Ovary (tissue), 9 donors: Measurements from ENCODE around the gene RASA3. TPM values are rescaled to one million over a fixed set of nuclear protein-coding genes. Genes with fewer than 3 reads are reported as not detected.
A peak's percentile ranks its signal among the peaks of the same experiment; 100 is the strongest.

Experiments
- DNase-seq, 5 donors: peaks; one replicate each; pipeline ENCODE4 v3.0.0-alpha.2; 2019 to 2020
- H3K27ac ChIP-seq, 2 donors: fragments of 200-600 bp; one replicate each; pipeline versions ENCODE4 v1.5.1 to v1.8.0; 2019 to 2022
- H3K27me3 ChIP-seq: fragments of 200-600 bp; one replicate; pipeline ENCODE4 v1.8.0; 2022
- H3K36me3 ChIP-seq: fragments of 200-600 bp; sonication (generic); one replicate; pipeline ENCODE4 v1.5.1; 2019
- H3K4me1 ChIP-seq: one replicate; pipeline ENCODE4 v1.8.1; 2013; ENCODE audit warnings: mild to moderate bottlenecking, moderate library complexity; ENCODE audit not compliant: insufficient read depth
- H3K4me3 ChIP-seq: fragments of 200-600 bp; sonication (generic); one replicate; pipeline ENCODE4 v1.5.1; 2017
- H3K9me3 ChIP-seq, 2 donors: fragments of 200-600 bp in 1 of 2; sonication (generic) in 1 of 2; one replicate each; pipeline versions ENCODE4 v1.5.1 to v1.8.1; 2013 to 2019; ENCODE audit warnings: mild to moderate bottlenecking in 1 of 2, moderate library complexity in 1 of 2
- EP300 ChIP-seq: sonication (generic); formaldehyde crosslinking; IDR thresholded peaks from one replicate; pipeline ENCODE4 v1.6.1; 2017; ENCODE audit warnings: antibody characterized with exemption
- POLR2A ChIP-seq: fragments of 450-650 bp; IDR thresholded peaks from one replicate; pipeline ENCODE4 v1.6.1; 2017; ENCODE audit warnings: antibody characterized with exemption, mild to moderate bottlenecking, moderate library complexity
- WGBS, 3 donors: extraction: QIAGEN DNeasy Blood & Tissue Kit in 1 of 3; methylation state at CpG; one replicate each; pipeline versions ENCODE4 v1.1.5 to v1.1.7; 2013 to 2017; 5-methylcytosine and 5-hydroxymethylcytosine counted together
- intact Hi-C, 4 donors: fragments of 100-400 bp; cut with DNase I; formaldehyde crosslinking; loops; one replicate each; pipeline versions ENCODE4 v1.11.0 to v1.15.1; 2022 to 2023
- polyA plus RNA-seq, 2 donors: library from polyadenylated mRNA; stranded (reverse); fragments of 200-250 nt in 1 of 2; fragments of 350-450 nt in 1 of 2; fragmentation: Illumina TruSeq in 1 of 2; extraction: RNeasy Lipid Tissue Mini Kit (QIAGEN cat#74804) in 1 of 2; gene quantifications; one replicate each; pipeline ENCODE4 v1.2.3, GENCODE V29; 2013 to 2014
- total RNA-seq, 7 donors: library from RNA; depleted of rRNA in 2 of 7; stranded (reverse); fragments of >200 nt in 2 of 7; fragmentation: NEBNext Ultra II Directional in 3 of 7; extraction: Animal tissue kit (Norgen Biotek cat#: 25700) in 3 of 7; gene quantifications; one replicate each; pipeline versions ENCODE4 v1.1.0 to v1.2.4, GENCODE V29; 2016 to 2023
- TF ChIP-seq, protein P1 (sequence below), 3 donors: fragments of 450-650 bp in 2 of 3; fragments of 200-600 bp in 1 of 3; IDR thresholded peaks; one replicate each; pipeline versions ENCODE4 v1.5.1 to v1.8.0; 2016 to 2022; ENCODE audit warnings: antibody characterized with exemption in 3 of 3, mild to moderate bottlenecking in 1 of 3
- donor health status: DM: no; HTN: no; CAD: no; lungs with moderate emphysema.
- donor health status: DM: no; HTN: no; CAD: no.
- donor health status: Bipolar disorder and iron deficiency.
- donor health status: DM: yes; HTN: yes; CAD: no.
- donor health status: DM: no; HTN: no; CAD: no.
- donor health status: DM: yes; HTN: yes; CAD: no.

The RASA3 gene
- total and polyA plus RNA-seq, 9 donors = 5.4 to 16.9 (median 9.4) TPM

DNA sequence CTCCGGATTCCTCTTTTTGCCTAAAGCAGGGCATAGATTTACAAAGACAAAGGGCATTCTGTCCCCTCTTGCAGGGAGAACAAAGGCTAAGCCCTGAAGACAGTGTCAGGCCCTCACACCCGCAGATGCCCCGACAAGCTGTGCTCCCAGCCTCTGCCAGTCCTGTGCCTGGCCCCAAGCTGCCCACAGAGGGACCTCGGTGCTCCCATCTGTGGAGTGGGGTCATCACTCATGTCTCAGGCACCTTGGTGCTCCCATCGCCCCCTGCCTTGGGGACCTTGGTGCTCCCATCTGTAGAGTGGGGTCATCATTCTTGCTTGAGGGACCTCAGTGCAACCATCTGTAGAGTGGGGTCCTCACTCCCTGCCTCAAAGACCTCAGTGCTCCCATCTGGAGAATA is 182.9 kb downstream of the RASA3 start:
- intact Hi-C loops = loop anchor here in 1 of 4 donors (5.0 kb wide), 1 partner anchor 132 kb away; no protein-coding TSS in a partner anchor
- no peaks in the 10 kb centered on the region for H3K36me3 ChIP-seq
- TF ChIP-seq POLR2A = no peak
- no peak for TF ChIP-seq EP300
- TF ChIP-seq, protein P1, sequence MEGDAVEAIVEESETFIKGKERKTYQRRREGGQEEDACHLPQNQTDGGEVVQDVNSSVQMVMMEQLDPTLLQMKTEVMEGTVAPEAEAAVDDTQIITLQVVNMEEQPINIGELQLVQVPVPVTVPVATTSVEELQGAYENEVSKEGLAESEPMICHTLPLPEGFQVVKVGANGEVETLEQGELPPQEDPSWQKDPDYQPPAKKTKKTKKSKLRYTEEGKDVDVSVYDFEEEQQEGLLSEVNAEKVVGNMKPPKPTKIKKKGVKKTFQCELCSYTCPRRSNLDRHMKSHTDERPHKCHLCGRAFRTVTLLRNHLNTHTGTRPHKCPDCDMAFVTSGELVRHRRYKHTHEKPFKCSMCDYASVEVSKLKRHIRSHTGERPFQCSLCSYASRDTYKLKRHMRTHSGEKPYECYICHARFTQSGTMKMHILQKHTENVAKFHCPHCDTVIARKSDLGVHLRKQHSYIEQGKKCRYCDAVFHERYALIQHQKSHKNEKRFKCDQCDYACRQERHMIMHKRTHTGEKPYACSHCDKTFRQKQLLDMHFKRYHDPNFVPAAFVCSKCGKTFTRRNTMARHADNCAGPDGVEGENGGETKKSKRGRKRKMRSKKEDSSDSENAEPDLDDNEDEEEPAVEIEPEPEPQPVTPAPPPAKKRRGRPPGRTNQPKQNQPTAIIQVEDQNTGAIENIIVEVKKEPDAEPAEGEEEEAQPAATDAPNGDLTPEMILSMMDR (IDR thresholded peaks at IDR 0.05) = no peak
- H3K27ac ChIP-seq = no peak overlapping the region
- whole genome bisulfite sequencing, 3 donors = 86 to 94% (median 93%) methylated on average over 5 of the region's 5 CpGs
- H3K4me3 ChIP-seq = no peak overlapping the region
- DNase-seq = peak in 1 of 5 donors; percentile 11
- H3K9me3 ChIP-seq = no peaks in the 10 kb centered on the region
- no peaks in the 10 kb centered on the region for H3K27me3 ChIP-seq
- no peaks in the 10 kb centered on the region for H3K4me1 ChIP-seq

DNA sequence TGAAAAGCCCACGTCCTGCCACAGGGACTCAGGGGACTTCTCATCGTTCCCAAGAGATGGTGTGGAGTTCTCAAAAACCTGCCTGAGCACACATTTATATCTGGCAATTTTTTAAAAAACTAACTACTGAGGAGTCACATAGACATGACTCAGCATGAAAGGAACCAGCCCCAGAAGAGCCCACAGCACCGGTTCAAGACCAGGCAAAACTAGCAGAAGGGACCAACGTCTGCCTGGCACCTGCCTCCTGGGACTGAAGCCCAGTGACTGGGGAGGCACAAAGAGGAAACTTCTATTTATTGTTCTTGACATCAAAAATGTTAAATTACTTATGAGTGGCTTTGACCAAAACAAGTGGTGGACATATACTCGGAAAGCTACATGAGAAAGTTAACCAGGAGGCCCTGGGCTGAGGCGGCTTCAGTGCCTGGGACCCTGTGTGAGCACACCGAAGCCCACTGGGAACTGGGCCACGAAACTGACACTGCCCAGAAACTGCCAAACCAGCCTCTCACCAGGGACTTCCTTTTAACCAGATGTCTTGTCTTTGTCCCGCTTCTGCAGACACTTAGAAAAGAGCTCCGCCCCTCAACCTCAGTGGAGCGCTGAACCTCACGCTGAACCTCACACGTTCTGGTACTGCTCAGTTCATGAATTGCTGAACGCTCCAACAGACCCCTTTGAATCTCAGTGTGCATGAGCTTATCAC is 184.2 kb downstream of the RASA3 start:
- Histone ChIP-seq H3K27me3 (no peaks in the 10 kb centered on the region), H3K27ac (no peak overlapping the region), H3K36me3 (no peaks in the 10 kb centered on the region), H3K4me3 (no peak overlapping the region), H3K9me3 (no peaks in the 10 kb centered on the region), H3K4me1 (no peaks in the 10 kb centered on the region)
- no peak for TF ChIP-seq EP300
- TF ChIP-seq, protein P1 (IDR thresholded peaks at IDR 0.05) = no peak
- no peak for TF ChIP-seq POLR2A
- DNase-seq = peak in 1 of 5 donors; percentile 10
- intact Hi-C loops = loop anchor here in 1 of 4 donors (5.0 kb wide), 1 partner anchor 131 kb away; no protein-coding TSS in a partner anchor
- WGBS, 3 donors = 78 to 87% (median 81%) methylated on average over 14 of the region's 14 CpGs

DNA sequence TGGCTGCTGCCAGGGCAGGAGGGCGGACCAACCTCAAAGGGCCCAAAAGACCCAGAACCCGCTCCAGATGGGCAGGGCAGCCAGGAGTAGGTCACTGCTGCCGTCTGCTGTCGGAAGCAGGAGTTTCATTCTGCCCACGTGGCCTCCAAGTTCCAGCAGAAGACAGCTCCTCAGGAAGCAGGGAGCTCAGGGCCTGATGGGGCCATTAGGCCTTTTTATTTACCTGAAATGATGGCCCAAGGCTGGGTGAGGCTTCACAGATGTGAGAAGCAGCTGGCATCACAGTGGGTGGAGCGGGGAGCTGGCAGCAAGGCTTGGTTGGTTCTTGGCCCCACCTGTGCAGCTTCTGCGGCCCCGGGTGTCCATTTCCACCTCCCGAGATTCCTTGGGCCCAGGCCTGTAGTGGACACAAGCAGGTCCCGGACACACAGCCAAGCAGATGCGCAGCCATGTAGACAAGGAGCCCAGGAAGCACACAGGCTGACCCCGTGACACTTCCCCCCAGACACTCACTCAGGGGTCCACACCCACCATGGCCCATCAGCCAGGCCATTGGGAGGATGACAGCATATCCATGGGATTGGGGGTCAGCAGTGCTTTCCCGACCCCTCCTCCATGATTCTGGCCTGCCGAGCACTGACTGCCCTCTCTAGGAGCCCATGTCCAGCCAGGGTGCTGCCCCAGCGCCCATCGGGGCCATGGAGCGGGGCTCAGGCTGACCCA is 185.0 kb downstream of the RASA3 start:
- H3K27me3 ChIP-seq = no peaks in the 10 kb centered on the region
- no peaks in the 10 kb centered on the region for H3K9me3 ChIP-seq
- no peak for TF ChIP-seq EP300
- TF ChIP-seq, protein P1 (IDR thresholded peaks at IDR 0.05) = peak in 2 of 3 donors; percentile 75 to 80
- H3K27ac ChIP-seq = no peak overlapping the region
- 65 to 66% (median 66%) methylated on average over 17 of the region's 17 CpGs for WGBS, 3 donors
- no peaks in the 10 kb centered on the region for H3K4me1 ChIP-seq
- no peak overlapping the region for H3K4me3 ChIP-seq
- H3K36me3 ChIP-seq = no peaks in the 10 kb centered on the region
- DNase-seq = peak; percentile 62 to 83 (median 71)
- intact Hi-C loops = loop anchor here in 3 of 4 donors (2.0 to 5.0 kb wide), 3 partner anchors 129 to 131 kb away; no protein-coding TSS in a partner anchor

DNA sequence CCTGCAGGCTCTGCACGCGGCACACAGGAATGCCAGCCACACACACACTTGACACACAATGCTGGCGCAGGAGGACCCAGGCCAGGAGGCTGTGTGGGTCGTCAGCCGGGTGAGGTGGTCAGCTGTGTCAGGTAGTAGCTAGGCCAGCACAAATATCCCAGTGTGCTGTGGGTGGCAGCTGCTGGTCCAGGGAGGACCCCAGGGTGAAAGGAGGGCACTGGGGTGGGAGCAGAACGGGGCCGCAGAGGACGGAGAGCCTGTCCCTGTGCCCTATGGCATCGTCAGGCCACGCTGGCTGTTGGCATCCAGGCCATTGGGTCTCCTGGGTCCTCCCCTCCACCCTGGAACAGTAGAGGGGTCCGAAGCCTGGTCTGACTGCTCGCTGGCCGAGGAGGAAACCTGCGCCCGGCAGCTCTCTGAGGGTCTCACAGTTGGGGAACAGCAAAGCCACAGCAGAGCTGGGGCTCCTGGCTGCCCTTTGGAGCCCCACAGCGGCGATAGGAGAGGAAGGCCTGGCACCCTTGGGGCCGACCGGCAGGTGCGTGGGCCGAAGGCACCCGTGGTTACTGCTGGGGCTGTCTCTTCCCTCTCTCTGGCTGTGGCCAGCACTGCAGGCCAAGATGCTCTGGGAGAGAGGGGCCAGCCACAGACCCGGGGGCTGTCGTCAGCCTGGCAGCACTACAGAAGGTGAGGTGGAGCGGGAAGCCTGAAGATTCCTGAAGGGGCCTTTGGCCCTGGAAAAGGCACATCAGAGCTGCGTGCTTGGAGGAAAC is 185.8 kb downstream of the RASA3 start:
- Histone ChIP-seq H3K9me3 (no peaks in the 10 kb centered on the region), H3K36me3 (no peaks in the 10 kb centered on the region), H3K4me3 (no peak overlapping the region), H3K27ac (no peak overlapping the region), H3K27me3 (no peaks in the 10 kb centered on the region), H3K4me1 (no peaks in the 10 kb centered on the region)
- TF ChIP-seq POLR2A (no peak), EP300 (no peak)
- TF ChIP-seq, protein P1 (IDR thresholded peaks at IDR 0.05) = no peak
- intact Hi-C loops = loop anchor here (1.0 to 5.0 kb wide), 4 partner anchors 128 to 130 kb away; no protein-coding TSS in a partner anchor
- WGBS, 3 donors = 73 to 74% (median 73%) methylated on average over 26 of the region's 26 CpGs
- peak in 1 of 5 donors; percentile 13 for DNase-seq
